GM12865 (cell line): ENCODE data around the gene HNMT.

ENCODE experiments used
- DNase-seq: peaks from one replicate; pipeline ENCODE4 v3.0.0; 2010; ENCODE audit warnings: low read depth
- H3K4me3 ChIP-seq: 2 replicates; pipeline ENCODE4 v1.5.1; 2011; ENCODE audit warnings: mild to moderate bottlenecking, low read depth, low read length, control low read depth
- CTCF ChIP-seq: IDR thresholded peaks from 2 replicates; pipeline ENCODE4 v1.5.1; 2011; ENCODE audit warnings: low read length, control low read depth, low read depth, inconsistent platforms; ENCODE audit not compliant: insufficient read depth; ENCODE audit errors: missing control alignments

HNMT gene

GRCh38 chr2:137997733-137998132, 33.5 kb downstream of the HNMT start:
- DNase-seq, result no peak
- no peak overlapping the region for H3K4me3 ChIP-seq
- TF ChIP-seq CTCF, result no peak

GRCh38 chr2:137998503-137998902, 34.2 kb downstream of the HNMT start:
- no peak overlapping the region for H3K4me3 ChIP-seq
- no peak for DNase-seq
- no peak for TF ChIP-seq CTCF

DNA sequence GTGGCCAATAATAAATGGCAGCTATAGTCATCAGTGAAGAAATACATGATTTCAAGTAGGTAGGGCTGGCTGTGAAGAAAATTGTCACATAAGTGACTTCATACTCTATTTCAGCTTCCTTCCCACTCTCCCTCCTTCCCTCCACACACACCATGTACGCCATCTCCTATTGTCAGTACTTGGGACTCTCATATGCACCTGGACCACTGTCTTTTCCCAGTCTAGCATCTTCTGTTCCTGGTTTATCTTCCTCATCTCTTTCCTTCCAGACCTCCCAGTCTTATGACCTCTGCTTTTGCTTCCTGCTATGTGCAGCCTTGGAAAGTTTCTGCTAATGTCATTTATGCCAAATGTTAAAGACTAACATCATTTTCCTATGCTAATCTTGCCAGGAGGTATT, 35.0 kb downstream of the HNMT start:
- TF ChIP-seq CTCF, result no peak
- H3K4me3 ChIP-seq, result no peak overlapping the region
- DNase-seq, result no peak

DNA sequence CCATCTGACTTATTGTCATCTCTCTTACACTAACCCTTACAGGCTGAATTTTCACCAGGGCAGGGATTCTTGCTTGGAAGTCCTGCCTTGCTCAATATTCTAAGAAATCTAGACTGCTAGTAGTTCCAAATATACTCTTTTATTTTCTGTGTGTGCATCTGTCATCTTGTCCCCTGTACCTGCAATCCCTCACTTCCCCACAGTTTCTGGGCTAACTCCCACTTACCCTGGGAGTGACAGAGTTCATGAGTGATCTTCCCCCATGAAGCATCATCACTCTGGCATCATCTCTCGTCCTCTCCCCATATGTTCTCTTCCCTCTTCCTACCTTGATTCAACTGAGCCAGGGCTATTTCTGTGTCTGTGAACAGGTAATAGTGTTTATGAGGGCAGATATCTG, 35.7 kb downstream of the HNMT start:
- no peak for TF ChIP-seq CTCF

DNA sequence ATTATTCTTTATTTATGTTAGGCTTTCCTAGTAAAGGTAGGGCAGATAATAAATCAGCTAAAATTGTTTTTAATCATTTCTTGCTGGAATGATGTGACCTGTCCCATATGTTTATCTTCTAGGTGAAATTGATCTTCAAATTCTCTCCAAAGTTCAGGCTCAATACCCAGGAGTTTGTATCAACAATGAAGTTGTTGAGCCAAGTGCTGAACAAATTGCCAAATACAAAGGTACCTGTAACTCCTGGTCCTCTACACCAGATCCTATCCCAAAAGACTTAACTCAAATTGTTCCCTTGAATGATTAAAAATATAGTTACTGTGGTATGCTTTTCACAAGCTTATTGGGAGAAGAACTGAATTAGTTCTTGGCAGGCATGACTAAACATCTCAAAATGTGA, 36.5 kb downstream of the HNMT start:
- no peak overlapping the region for H3K4me3 ChIP-seq
- DNase-seq, result no peak
- no peak for TF ChIP-seq CTCF

More for the DNA sequence above, 35.7 kb downstream of the HNMT start:
- no peak overlapping the region for H3K4me3 ChIP-seq
- no peak for DNase-seq

DNA sequence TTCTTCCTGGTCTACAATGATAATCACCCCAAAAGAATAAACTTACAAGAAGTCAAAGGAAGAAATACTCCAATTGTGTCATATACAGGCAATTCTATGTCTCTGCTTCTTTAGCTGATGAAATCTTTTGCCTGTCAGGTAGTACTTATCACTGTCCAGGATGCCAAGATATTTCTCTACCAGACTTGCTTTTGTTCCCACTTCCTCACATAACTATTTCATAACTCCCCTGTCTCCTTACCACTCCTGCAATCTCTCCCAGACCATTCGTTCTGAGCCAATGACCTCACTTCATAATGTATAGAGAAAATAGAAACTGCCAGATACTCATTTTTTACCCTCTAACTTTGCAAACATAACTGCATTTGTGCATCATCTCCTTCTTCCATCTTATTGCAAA, 39.1 kb downstream of the HNMT start:
- no peak for TF ChIP-seq CTCF
- DNase-seq, result no peak
- no peak overlapping the region for H3K4me3 ChIP-seq

DNA sequence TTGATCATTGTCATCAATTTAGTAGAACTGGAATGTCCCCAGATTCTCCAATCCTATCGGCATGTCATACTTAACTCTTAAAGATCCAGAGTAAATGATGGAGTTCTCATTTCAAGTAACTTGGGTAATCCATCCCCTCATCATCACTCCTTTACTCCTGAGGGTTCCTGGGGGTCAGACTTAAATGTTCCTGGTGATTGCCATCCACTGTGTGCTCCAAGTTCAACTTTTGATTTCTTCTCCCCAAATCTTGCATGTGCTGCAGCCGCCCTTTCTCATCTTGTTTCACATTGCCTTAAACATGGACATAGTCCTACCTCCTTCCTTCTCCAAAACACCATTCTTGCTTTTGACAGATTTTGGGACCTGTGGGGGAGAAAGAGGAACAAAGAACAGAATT, 43.2 kb downstream of the HNMT start:
- no peak for TF ChIP-seq CTCF
- no peak overlapping the region for H3K4me3 ChIP-seq
- no peak for DNase-seq
